Glutamatergic neuron (in vitro differentiated cells): Measurements from ENCODE around the gene BOD1L2. TPM values are rescaled to one million over a fixed set of nuclear protein-coding genes. Genes with fewer than 3 reads are reported as not detected.
A peak's percentile ranks its signal among the peaks of the same experiment; 100 is the strongest.

Experiments used
- DNase-seq: peaks from one replicate; pipeline ENCODE4 v3.0.0; 2022
- H3K27ac Mint-ChIP-seq: one replicate; pipeline ENCODE4 v1.8.0; 2020; ENCODE audit warnings: mild to moderate bottlenecking, mixed read lengths, inconsistent platforms; ENCODE audit not compliant: unreplicated experiment
- H3K27me3 Mint-ChIP-seq: one replicate; pipeline ENCODE4 v1.8.0; 2020; ENCODE audit warnings: mild to moderate bottlenecking, moderate library complexity, mixed read lengths, inconsistent platforms; ENCODE audit not compliant: unreplicated experiment
- H3K36me3 Mint-ChIP-seq: one replicate; pipeline ENCODE4 v1.8.0; 2020; ENCODE audit warnings: mild to moderate bottlenecking, mixed read lengths, inconsistent platforms; ENCODE audit not compliant: unreplicated experiment
- H3K4me1 Mint-ChIP-seq: one replicate; pipeline ENCODE4 v1.8.0; 2020; ENCODE audit warnings: mild to moderate bottlenecking, low read depth, mixed read lengths, inconsistent platforms; ENCODE audit not compliant: unreplicated experiment
- H3K4me3 Mint-ChIP-seq: one replicate; pipeline ENCODE4 v1.8.0; 2020; ENCODE audit warnings: mild to moderate bottlenecking, mixed read lengths, inconsistent platforms; ENCODE audit not compliant: unreplicated experiment
- H3K9me3 Mint-ChIP-seq: one replicate; pipeline ENCODE4 v1.8.0; 2020; ENCODE audit warnings: mild to moderate bottlenecking, moderate library complexity, mixed read lengths, inconsistent platforms; ENCODE audit not compliant: unreplicated experiment
- total RNA-seq: library from RNA; stranded (reverse); fragmentation: NEBNext Ultra II Directional; extraction: Animal tissue kit (Norgen Biotek cat#: 25700); gene quantifications from one replicate; pipeline ENCODE4 v1.2.1, GENCODE V29; 2021; ENCODE audit not compliant: unreplicated experiment
- TF ChIP-seq, protein P1 (sequence below): fragments of 200-600 bp; sonication (generic); IDR thresholded peaks from one replicate; pipeline ENCODE4 v1.5.0; 2021; ENCODE audit not compliant: partially characterized antibody, unreplicated experiment

BOD1L2 gene
- total RNA-seq, 1 donor from 2014 or later = not detected

DNA sequence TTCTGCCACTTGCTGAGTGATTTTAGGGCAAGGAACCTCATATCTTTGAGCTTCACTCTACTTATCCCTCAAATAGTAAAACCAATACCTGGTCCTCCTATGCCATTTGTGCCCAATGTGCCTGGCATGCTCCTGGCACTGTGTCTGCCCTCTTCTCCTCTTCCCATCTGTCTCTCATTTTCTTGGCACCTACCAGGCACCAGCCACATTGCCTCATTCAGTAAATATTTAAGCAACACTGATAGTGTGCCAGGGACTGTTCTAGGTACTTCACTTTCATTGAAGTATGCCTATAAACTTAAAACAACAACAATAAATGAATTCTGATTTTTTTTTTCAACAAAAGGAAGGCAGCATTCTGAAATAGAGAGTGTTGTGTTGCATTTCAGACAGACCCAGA lies 15.1 kb upstream of the BOD1L2 start:
- peaks cover 17% of the 10 kb centered on the region for H3K4me1 Mint-ChIP-seq
- H3K9me3 Mint-ChIP-seq = peaks cover 5% of the 10 kb centered on the region
- DNase-seq = no peak
- no peaks in the 10 kb centered on the region for H3K27me3 Mint-ChIP-seq
- H3K27ac Mint-ChIP-seq = no peak overlapping the region
- peaks cover 5% of the 10 kb centered on the region for H3K36me3 Mint-ChIP-seq
- no peak overlapping the region for H3K4me3 Mint-ChIP-seq
- TF ChIP-seq, protein P1, sequence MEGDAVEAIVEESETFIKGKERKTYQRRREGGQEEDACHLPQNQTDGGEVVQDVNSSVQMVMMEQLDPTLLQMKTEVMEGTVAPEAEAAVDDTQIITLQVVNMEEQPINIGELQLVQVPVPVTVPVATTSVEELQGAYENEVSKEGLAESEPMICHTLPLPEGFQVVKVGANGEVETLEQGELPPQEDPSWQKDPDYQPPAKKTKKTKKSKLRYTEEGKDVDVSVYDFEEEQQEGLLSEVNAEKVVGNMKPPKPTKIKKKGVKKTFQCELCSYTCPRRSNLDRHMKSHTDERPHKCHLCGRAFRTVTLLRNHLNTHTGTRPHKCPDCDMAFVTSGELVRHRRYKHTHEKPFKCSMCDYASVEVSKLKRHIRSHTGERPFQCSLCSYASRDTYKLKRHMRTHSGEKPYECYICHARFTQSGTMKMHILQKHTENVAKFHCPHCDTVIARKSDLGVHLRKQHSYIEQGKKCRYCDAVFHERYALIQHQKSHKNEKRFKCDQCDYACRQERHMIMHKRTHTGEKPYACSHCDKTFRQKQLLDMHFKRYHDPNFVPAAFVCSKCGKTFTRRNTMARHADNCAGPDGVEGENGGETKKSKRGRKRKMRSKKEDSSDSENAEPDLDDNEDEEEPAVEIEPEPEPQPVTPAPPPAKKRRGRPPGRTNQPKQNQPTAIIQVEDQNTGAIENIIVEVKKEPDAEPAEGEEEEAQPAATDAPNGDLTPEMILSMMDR = no peak

DNA sequence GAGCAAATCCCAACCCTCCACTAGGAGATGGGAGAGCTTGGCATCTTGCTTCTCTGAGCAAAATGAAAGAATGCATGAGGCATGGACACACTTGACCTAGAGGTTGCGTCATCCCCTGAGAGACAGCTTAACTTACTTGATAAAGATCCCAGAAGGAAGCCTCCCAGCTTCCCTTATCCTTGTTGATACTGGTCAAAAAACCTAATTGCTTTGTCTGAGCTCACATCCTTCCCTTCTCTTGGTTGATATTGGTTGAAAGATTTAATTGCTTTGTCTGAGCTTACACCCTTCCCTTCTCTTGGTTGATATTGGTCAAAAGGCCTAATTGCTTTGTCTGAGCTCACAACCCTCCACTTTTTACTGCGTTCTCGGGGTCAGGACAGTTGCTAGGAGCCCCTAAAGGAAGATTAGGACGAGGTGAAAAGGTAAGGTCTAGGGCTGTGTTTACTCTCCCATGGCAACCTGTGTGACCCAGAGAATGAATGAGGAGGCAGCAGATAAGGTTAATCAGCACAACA lies 12.2 kb upstream of the BOD1L2 start:
- no peak for DNase-seq
- Mint-ChIP-seq H3K27ac (no peak overlapping the region), H3K27me3 (peaks cover 4% of the 10 kb centered on the region), H3K4me1 (no peaks in the 10 kb centered on the region), H3K4me3 (no peak overlapping the region), H3K36me3 (peaks cover 5% of the 10 kb centered on the region), H3K9me3 (no peaks in the 10 kb centered on the region)
- TF ChIP-seq, protein P1 = no peak

DNA sequence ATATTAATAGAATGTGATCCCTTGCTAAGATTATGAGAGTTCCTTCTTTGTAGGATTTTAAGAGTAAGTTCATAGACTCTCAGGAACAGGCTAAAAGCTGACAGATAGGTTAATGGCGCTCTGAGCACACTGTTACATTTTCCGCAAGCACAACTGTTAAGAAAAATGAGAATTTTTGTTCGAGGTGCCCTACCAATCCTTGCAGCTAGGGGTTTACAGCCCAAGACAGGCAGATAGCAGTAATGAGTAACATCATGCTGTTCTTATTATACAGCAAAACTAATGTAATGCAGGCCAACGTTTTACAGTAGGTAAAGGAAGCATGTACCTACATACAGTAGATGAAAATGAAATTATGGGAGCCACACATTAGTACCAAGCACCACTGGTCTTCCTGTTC lies 11.2 kb upstream of the BOD1L2 start:
- H3K27me3 Mint-ChIP-seq = peaks cover 4% of the 10 kb centered on the region
- no peak for DNase-seq
- H3K36me3 Mint-ChIP-seq = peaks cover 5% of the 10 kb centered on the region
- TF ChIP-seq, protein P1 = peak; percentile 58
- no peak overlapping the region for H3K27ac Mint-ChIP-seq
- no peaks in the 10 kb centered on the region for H3K4me1 Mint-ChIP-seq
- H3K4me3 Mint-ChIP-seq = no peak overlapping the region
- no peaks in the 10 kb centered on the region for H3K9me3 Mint-ChIP-seq

DNA sequence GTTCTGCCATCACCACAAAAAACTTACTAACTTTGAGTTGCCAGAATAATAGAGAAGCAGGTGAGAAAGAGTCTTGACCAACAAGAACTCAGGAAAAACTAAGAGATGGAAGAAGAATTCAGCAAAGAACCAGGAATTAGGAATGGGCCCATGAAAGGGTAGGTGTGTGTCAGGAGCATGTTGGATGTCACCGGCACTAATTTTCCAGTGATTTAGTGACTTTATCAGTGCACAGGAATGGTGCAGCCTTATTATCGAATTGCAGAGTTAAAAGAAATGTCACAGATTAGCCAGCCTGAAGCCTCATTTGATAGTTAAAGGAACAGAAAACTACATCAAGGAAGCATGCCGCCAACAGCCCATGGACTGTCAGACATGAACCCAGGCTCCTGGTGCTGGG lies 9.0 kb upstream of the BOD1L2 start:
- Mint-ChIP-seq H3K36me3 (peaks cover 5% of the 10 kb centered on the region), H3K9me3 (no peaks in the 10 kb centered on the region), H3K4me3 (no peak overlapping the region), H3K27me3 (peaks cover 4% of the 10 kb centered on the region), H3K27ac (no peak overlapping the region), H3K4me1 (no peaks in the 10 kb centered on the region)
- TF ChIP-seq, protein P1 = no peak
- no peak for DNase-seq

DNA sequence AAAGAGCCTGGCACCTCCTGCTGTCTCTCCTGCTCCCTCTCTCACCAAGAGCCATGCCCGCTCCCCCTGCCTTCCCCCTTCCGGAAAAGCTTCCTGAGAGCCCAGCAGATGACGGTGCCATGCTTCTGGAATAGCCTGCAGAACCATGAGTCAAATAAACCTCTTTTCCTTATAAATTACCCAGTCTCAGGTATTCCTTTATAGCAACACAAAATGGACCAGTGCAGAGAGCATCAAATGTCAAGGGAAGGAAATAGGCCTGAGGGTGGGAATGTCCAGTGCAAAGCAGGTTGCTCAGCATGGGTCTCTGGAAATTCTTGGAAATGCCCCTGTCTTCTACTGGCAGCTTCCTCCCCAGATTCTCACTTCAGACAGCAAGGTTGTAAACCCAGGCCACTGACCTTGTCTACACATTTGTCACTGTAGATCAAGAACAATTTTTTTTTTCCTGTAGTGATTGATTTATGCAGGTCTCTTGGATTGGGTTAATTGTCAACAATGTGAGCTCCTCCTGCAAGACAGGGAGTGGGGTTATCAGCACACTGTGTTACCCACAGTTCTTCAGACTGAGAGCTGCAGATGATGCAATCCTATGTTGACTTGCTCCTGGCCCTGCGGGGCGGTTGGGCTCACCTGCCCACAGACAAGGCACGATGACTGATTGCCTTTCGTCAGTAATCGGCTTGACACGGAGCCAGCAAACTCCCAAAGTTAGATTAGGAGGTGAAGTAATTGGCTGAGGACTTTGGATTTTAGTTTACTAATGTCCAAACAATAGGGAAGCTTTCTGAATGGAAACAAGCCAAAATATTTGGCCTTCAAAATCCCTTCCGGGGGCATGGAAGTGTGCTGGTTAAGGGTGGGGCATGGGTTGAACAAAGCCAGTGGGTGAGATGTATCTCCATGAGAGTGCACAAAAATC lies 5.4 kb upstream of the BOD1L2 start:
- no peak for DNase-seq
- Mint-ChIP-seq H3K27me3 (peaks cover 4% of the 10 kb centered on the region), H3K4me3 (no peak overlapping the region), H3K27ac (no peak overlapping the region), H3K36me3 (peaks cover 4% of the 10 kb centered on the region), H3K4me1 (no peaks in the 10 kb centered on the region), H3K9me3 (peaks cover 2% of the 10 kb centered on the region)
- TF ChIP-seq, protein P1 = no peak
